HG02798 (cell line): ENCODE results near the gene LILRB5.
"Not testable (repeated sequence)": the region's sequence is repeated elsewhere in the genome, so short reads cannot be mapped to it uniquely, and the experiment has no call there.

ENCODE experiments used
- ATAC-seq: cut with Tn5 transposase; IDR thresholded peaks from one replicate; pipeline ENCODE4 v1.9.1; 2021; ENCODE audit warnings: mild to moderate bottlenecking; ENCODE audit not compliant: unreplicated experiment, poor library complexity

LILRB5 gene

DNA sequence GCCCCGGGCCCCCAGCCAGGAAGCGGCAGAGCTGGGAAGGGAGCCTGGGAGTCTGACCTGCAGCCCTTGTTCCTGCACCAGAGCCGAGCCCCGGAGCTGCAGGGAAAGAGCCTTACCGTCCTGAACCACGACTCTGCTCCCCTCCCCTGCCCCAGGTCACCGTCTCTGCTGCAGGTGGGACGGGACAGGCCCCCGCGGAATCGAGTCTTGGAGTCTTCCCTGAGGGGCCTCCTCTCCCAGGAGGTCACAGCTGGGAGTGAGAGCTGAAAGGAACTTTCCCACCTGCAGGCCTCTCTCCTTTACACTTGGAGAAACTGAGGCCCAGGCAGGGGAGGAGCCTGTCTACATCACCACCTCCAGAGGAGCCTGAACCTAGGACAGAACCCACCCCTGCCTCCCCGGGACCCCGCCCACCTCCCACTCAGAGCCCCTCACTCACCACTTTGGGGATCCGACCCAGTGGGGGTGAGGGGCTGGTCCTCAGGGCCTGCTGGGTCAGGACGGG, 20.1 kb upstream of the LILRB5 start:
- ATAC-seq: not testable (repeated sequence)

DNA sequence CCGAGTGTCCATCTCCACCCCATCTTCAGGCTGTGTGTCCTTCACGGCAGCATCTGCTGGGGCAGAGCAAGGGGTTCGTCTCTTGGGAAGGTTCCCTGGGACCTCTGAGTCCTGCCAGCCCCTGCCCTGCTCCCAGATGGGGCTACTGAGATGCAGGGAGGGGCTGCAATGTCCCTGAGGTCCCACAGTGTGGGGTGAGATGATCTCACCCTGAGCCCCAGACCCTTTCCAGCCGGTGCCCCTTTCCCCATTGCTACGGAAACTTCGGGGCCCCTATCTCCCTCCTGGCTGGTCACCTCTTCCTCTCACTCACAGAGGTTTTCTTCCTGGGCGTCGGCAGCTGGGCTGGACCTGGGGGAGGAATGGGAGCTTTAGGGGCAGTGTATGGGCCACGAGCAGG, 18.9 kb upstream of the LILRB5 start:
- no peak for ATAC-seq

DNA sequence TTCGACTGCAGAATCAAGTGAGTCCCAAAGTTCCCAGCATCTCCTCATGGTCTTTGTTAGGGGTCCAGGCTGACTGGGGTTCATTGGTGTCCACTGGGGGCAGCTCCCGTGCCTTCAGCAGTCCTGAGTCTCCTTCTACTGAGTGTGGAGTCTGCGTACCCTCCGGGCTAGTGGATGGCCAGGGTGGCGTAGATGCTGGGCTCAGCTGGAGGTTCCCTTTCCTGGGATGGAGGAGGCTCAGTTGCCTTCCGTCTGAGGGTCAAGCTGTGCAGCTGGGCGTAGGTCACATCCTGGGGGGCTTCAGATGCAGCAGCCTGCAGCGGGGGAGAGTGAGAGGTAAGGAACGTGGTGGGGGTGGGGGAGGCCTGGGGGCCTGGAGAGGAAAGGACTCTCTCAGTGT, 17.4 kb upstream of the LILRB5 start:
- ATAC-seq: not testable (repeated sequence)

DNA sequence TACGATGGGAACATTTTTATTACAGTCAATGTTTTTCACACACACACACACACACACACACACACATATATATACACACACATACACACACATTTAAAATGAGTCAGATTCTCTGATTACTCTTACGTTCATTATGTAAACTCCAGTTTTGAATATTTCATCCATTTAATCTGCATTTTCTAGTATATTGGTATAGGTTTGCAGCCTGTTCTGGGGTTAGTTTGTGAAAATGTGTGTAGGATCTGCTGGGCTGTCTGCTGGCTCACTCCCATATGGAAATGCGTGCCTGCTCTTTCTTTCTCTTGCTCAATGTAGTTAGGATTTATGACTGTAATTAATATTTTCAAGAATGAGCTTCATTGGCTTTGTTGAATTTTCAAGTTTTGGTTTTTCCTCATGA, 16.7 kb upstream of the LILRB5 start:
- no peak for ATAC-seq

DNA sequence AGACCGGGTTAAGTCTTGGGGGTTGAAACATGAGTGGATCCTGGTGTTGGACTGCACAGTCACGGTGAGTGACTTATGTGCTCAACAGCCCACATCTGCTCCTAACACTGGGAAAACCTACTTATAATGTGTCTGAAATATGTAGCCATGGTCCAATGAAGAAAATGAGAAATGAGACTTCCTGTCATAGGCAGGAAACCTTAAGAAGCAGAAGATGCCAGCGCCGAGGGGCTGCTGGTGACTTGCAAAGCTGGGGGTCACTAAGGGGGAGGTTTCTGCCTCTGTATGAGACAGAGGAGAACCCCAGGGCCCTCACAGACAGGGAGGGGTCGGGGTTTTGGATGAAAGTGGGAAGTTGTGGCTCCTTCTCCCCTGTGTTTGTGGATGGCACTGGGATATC, 15.1 kb upstream of the LILRB5 start:
- ATAC-seq: not testable (repeated sequence)

DNA sequence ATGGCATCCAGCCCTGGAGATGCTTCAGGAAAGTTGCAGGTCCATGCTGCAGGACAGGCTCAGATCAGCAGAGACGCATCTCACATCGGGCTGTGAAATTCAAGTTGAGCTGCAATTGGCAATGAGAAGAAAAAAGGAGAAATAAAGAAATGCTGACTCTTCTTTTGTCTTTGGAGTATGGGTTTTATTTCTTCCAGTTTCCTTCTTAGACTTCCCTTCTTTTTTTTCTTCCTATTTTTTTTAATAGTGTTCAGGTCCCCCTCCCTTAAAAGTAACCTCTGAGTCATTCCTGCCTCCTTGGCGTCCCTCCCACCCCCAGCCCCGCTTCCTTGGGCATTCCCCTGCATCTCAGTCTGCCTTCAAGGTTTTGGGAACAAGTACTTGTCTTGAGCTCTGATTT, 14.5 kb upstream of the LILRB5 start:
- not testable (repeated sequence) for ATAC-seq

DNA sequence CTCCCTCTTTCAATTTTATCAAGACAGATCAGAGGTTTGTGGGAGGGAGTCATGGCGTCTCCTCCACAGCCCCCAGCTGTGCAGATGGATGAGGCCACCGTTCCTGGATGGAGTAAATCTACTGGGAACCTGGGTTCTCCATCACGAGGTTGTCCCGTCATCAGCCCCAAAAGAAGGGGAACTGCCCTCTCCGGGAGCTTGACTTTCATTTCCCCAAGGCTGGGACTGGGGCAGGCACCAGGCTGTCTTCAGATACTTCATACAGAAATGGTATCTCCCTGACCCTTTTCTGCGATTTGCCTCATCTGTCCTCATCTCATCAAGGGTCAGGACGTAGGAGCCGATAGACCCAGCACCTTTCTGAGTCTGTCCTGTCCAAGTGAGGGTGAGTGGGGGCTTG, 14.0 kb upstream of the LILRB5 start:
- no peak for ATAC-seq

DNA sequence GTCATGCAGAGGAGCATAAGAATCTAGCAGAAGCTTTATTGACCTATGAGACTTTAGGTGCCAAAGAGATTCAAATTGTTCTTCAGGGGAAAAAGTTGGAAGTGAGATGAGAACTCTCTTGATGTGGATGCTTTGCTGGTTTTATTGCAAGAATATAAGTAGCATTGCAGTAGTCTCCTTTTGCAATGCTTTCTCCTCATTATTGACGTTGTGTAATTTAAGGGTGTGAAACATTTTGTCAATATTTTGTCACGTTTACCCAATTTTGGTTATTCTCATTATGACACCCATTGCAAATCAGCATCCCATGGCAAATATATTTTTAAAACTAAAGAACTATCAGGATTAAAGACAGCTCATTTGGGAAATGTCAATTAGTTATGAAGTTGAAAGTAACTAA, 11.9 kb upstream of the LILRB5 start:
- no peak for ATAC-seq

DNA sequence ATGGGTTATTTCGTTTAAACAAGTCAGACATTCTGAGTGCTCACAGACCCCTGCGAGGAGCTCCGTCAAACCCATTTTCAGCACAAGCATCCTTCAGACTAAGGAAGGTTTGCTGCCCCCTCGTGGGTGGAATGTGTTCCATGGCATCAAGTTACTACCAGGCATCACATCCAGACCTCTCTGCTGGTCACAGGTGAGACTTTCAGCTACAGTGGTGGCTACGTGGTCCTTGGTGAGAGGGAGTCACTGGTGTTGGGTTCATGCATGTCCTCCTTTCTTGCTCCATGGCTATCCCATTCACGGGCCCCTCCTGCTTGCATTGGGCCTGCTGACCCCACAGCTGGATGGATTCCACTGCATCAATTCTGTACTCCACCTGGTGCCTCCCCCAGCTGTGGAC, 9.1 kb upstream of the LILRB5 start:
- no peak for ATAC-seq

DNA sequence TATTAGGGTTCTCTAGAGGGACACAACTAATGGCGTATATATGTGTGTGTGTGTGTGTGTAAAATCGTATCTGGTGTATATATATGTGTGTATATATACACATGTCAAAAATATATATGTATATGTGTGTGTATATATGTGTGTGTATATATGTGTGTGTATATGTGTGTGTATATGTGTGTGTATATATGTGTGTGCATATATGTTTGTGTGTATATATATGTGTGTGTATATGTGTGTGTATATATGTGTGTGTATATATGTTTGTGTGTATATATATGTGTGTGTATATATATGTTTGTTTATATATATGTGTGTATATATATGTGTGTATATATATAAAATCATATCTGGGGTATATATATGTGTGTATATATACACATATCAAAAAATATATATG, 5.4 kb upstream of the LILRB5 start:
- ATAC-seq: no peak

DNA sequence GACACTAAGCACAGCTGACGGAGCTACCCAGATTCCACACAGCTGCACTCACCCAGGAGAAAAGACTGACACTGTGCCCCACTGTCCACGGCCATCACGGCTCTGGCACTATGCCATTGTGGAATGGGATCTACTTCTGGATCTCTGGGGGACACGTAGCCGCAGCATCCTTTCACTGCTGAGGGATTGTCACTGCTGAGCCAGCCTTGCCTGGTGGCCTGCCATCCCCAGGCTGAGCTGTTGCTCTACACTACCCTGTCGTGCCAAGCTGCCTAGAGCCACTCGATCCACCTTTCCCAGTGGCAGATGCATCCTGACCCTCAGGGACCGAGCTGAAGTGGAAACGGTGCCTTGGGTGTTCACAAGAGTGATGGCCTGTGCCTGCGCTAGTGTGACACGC, 5.0 kb upstream of the LILRB5 start:
- ATAC-seq: no peak

DNA sequence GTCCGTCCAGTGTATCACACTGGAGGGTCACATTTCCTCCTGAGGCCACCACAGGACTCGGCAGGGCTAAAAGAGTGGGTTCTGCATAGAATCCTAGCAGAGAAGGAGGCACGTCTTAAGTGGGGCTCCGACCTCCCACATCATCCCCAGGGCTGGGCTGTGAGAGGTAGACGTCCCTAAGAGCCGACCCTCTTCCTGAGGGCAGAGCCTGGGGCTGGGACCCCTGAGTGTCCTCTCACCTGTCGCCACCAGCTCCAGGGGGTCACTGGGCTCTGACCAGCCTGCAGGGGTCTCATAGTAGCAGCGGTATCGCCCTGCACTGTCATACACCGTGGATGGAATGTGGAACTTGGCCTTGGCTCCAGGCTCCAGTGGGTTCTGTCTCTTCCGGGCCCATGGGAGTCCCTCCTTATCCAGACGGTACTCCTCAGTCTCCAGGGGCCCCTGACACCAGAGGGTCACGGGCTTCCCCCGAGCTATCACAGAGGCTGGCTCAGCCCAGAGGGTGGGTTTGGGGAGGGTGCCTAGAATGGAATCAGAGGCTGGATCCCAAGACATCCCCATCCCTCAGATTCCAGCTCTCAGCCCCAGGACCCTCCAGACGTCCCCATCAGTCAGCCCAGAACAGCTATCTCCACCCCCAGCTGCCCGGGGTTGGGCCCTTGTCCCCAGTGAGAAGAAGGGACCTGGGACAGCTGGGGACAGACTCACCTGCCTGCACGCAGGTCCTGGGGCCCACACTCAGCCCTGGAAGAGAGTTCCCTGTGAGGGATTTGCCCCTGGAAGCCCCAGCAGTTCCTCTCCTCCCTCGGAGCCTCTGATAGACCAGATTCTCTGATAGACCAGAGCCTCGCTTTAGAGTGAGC, 590 bp downstream of the LILRB5 start:
- ATAC-seq: no peak

DNA sequence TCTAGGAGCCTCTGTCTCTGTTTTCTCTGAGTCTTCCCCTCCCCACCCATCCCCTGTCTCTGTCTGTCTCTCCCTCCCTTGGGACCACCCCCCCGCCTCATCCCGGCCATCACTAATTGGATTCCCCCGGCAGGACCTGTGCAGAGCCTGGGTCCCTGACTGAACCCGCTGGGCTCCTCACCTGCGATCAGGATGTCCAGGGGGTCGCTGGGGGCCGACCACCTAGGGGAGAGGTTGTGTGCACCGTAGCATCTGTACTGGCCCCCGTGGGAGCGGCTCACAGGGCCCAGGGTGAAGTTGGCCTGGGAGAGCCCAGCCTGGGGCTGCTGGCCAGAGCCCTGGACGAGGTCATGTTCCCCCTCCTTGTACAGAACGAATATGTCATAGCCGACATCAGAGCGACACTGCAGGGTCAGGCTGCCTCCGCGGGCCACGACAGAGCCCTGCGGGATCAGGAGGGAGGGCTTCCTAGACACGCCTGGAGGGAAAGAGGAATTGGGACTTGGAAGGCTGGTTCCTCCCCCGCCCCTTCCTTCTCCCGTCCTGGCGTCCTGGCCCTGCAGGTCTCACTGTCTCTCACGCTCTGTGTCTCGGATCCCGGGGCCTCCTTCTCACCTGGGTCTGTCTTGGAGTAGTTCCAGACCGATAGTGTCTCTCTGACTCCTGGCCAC, 1.8 kb downstream of the LILRB5 start:
- no peak for ATAC-seq

DNA sequence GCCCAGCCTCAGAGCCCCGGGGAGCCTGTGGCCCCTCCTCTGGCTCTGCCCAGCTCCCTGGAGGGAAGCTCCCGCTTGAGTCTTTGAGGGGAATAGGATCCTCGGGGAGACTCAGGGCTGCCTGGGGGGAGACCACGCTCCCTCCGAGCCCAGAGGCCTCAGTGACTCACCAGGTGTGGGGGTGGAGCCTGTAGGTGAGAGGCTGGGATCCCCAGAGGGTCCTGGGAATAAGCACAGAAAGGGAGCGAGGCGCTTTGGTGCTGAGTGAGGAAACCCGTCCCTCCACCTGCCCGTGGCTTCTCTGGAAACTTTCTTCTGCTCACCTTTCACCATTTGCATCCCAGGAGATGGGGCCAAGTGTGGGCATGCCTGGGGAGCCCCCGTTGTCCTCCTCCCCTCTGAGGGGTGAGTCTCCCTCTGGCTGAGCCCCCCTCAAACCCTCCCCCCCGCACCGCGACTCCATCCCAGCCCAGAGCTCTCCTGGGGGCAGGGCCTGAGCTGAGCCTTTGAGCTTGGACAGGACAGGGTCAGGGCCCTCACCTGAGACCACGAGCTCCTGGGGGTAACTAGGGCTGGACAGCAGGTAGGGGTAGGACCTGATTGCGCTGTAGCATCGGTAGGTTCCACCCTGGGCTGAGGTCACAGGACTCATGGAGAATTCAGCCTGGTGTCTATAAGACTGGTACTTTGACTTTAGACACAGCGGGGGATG, 2.7 kb downstream of the LILRB5 start:
- ATAC-seq: no peak

DNA sequence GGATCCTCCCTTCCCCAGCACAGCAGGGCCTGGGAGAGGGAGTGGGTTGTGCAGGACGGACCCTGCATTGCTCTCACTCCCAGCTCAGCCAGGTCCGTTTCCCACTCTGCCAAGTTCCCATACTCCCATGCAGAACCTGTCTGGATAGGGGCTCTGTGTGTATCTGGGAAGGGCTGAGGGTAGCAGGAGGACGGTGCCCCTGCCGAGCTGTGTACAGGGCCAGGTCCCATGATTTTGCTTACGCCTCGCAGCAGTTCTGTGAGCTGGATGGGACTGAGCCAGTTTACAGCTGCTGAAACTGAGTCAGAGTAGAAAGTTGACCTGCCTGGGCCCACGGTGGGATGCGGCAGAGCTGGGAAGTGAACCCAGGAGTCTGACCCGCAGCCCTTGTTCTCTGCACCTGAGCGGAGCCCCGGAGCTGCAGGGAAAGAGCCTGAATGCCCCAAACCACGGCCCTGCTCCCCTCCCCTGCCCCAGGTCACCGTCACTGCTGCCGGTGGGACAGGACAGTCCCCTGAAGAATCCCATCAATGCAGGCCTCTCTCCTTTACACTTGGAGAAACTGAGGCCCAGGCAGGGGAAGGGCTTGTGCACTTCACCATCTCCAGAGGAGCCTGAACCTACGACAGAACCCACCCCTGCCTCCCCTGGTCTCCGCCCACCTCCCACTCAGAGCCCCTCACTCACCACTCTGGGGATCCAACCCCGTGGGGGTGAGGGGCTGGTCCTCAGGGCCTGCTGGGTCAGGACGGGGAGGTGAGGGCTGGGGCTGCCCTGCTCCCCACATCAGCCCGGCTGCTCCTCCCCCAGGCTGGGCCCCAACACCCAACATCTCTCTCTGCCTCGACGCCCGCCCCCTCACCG, 3.5 kb downstream of the LILRB5 start:
- no peak for ATAC-seq

DNA sequence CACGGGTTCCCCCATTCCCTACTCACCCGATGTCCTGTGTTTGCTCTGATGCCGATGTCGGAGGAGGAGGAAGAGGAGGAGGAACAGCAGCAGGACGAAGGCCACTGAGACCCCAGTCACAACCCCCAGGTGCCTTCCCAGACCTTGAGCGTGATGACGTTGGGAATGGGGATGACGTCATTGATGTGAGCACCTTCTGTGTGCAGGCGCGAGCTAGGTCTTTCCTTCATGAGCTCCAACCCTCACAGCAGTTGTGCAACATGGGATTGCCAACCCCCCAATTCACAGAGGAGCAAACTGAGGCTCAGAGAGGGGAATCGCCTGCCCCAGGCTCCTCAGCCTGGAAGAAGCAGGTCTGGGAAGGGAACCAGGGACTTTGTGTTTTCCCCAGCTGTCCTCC, 4.2 kb downstream of the LILRB5 start:
- ATAC-seq: no peak

DNA sequence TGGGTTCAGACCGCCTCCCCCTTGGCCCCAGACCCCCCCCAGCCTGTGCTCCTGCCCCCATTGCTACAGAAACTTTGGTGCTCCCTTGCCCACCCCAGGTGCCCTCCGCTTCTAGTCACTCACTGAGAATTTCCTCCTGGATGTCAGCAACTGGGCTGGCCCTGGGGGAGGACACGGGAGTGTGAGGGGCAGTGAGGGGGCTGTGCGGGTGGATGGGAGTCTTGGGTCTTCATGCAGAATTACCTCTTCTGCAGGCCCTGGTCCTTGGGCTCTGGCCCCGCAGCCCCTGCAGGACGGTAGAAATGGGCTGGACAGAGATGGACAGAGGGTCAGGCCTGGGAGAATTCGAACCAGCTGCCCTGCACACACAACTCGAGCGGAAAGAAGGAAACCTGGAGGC, 4.8 kb downstream of the LILRB5 start:
- ATAC-seq: no peak

DNA sequence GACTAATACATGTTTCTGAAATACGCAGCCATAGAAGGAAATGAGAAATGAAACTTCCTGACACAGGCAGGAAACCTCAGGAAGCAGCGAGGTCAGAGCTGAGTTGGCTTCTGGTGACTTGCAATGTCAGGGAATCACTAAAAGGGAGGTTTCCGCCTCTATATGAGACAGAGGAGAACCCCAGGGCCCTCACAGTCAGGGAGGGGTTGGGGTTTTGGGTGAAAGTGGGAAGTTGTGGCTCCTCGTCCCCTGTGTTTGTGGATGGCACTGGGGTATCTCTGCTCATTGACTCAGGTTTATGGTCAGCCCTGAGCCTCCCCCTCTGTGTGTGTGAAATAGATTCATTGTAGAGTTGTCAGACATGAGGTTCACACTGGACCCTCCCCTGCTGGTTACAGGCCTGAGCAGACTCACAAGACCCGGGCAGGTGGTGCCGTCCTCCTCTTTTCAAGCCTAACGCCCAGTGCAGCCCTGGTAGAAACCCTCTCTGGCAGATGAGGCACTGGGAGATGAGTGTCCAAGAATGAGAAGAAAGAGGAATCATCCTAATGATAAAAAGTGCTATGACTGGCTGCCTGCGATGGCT, 9.0 kb downstream of the LILRB5 start:
- no peak for ATAC-seq

DNA sequence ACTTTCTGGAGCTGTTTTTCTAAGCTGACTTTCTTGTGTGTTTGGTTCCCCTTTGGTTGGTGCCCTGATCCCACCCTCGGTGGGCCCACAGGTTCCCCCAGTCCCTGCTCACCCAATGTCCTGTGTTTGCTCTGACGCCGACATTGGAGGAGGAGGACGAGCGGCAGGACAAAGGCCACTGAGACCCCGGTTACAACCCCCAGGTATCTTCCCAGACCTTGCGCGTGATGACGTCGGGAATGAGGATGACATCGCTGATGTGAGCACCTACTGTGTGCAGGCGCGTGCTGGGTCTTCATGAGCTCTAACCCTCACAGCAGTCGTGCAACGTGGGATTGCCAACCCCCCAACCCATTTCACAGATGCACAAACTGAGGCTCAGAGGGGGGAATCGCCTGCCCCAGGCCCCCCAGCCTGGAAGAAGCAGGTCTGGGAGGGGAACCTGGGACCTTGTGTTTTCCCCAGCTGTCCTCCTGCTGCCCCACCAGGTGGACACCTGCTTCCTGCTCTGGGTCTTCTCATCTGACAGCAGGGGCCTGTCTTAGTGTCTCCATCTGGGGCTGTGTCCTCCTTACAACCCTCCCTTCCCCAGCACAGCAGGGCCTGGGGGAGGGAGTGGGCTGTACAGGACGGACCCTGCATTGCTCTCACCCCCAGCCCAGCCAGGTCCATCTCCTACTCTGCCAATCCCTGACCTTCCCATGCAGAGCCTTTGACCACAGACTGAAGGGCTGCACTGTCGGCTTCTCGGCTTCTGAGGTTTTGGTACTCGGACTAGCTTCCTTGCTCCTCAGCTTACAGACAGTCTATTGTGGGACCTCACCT, 9.8 kb downstream of the LILRB5 start:
- ATAC-seq: no peak
